ENCODE data around the gene ATP5MK. TPM values are rescaled to one million over a fixed set of nuclear protein-coding genes. Genes with fewer than 3 reads are reported as not detected.

The ATP5MK gene
- total RNA-seq, 1 experiment from 2014 or later = 335 TPM

DNA sequence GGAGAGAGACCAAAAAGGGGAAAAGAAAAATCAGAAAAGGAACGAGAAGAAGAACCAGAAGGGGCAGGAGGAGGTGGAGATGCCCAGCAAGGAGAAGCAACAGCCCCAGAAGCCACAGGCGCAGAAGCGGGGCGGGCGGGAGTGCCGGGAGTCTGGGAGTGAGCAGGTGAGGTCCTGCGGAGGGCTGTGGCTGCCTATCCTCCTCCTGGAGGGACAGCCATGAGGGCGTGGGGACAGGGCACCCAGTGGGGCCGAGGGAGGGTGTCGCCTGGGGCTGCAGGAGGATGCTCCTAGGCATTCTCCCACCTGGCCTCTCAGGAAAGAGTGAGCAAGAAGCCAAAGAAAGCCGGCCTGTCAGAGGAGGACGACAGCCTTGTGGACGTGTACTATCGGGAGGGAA, 44.1 kb upstream of the ATP5MK start:
- Histone ChIP-seq H3K18ac (ENCODE audit: insufficient read length, low read depth, low read length) (no peak overlapping the region), H3K79me1 (ENCODE audit: insufficient read depth, low read depth, low read length, poor library complexity, severe bottlenecking) (no peaks in the 10 kb centered on the region), H2BK20ac (ENCODE audit: low read depth, low read length, poor library complexity, severe bottlenecking) (no peak overlapping the region), H3K23me2 (ENCODE audit: insufficient read length, low read depth, low read length, poor library complexity, severe bottlenecking) (no peaks in the 10 kb centered on the region), H3K27ac (ENCODE audit: insufficient read length, low read depth, low read length) (no peak overlapping the region), H4K91ac (ENCODE audit: insufficient read length, low read depth, low read length) (no peak overlapping the region), H2BK5ac (ENCODE audit: insufficient read length, low read length) (no peak overlapping the region), H3K9me3 (ENCODE audit: control insufficient read depth, low read depth, low read length) (no peaks in the 10 kb centered on the region), H3K4me1 (ENCODE audit: insufficient read depth, low read length) (no peaks in the 10 kb centered on the region), H4K20me1 (ENCODE audit: control insufficient read depth, insufficient read depth, insufficient read length) (no peaks in the 10 kb centered on the region), H3T11ph (ENCODE audit: low read length) (no peak overlapping the region), H3K4me2 (ENCODE audit: insufficient read depth, insufficient read length, low read length) (no peak overlapping the region), H2BK12ac (ENCODE audit: insufficient read length, low read depth, low read length) (no peak overlapping the region), H4K8ac (replicated peaks; ENCODE audit: insufficient read length, low read depth, low read length) (no peak overlapping the region), H2AFZ (ENCODE audit: low read length) (no peak overlapping the region), H4K5ac (ENCODE audit: insufficient read length, low read depth, low read length) (no peak overlapping the region), H2BK15ac (ENCODE audit: low read depth, low read length) (no peak overlapping the region), H2AK5ac (ENCODE audit: insufficient read length, low read length) (no peak overlapping the region), H3K56ac (ENCODE audit: insufficient read length, low read depth, low read length) (no peak overlapping the region), H3K14ac (ENCODE audit: insufficient read depth, low read length) (no peak overlapping the region), H2BK120ac (ENCODE audit: low read depth, low read length, poor library complexity, severe bottlenecking) (no peak overlapping the region), H3K27me3 (ENCODE audit: insufficient read depth, low read length) (no peaks in the 10 kb centered on the region), H3K23ac (ENCODE audit: insufficient read length, low read depth, low read length) (no peak overlapping the region), H3K9ac (ENCODE audit: extremely low read depth, insufficient read length, low read length) (no peak overlapping the region), H3K79me2 (ENCODE audit: insufficient read depth, low read length) (no peaks in the 10 kb centered on the region), H3K4ac (ENCODE audit: low read depth, low read length) (no peak overlapping the region)
- WGBS (ENCODE audit: extremely low coverage, insufficient read length, low lambda C conversion rate) = no CpG with 5 or more reads among the region's 14 CpGs
- Mint-ChIP-seq H3K4me1 (peaks cover 0 to 3% of the 10 kb centered on the region in 2 experiments; a peak in 1 of 4 replicates), H3K9me3 (no peaks in the 10 kb centered on the region), H3K36me3 (ENCODE audit: insufficient read depth in 1 of 3, low read depth in 3 of 3) (peaks cover 67 to 95% (median 91%) of the 10 kb centered on the region in 3 experiments; a peak in 6 of 7 replicates), H3K27me3 (ENCODE audit: low read depth) (no peaks in the 10 kb centered on the region), H3K27ac (peak overlapping the region; percentile 34 to 72 (median 50); a peak in 3 of 7 replicates), H3K4me3 (no peak overlapping the region)
- DNase-seq = no peak
- TF ChIP-seq, protein P1, sequence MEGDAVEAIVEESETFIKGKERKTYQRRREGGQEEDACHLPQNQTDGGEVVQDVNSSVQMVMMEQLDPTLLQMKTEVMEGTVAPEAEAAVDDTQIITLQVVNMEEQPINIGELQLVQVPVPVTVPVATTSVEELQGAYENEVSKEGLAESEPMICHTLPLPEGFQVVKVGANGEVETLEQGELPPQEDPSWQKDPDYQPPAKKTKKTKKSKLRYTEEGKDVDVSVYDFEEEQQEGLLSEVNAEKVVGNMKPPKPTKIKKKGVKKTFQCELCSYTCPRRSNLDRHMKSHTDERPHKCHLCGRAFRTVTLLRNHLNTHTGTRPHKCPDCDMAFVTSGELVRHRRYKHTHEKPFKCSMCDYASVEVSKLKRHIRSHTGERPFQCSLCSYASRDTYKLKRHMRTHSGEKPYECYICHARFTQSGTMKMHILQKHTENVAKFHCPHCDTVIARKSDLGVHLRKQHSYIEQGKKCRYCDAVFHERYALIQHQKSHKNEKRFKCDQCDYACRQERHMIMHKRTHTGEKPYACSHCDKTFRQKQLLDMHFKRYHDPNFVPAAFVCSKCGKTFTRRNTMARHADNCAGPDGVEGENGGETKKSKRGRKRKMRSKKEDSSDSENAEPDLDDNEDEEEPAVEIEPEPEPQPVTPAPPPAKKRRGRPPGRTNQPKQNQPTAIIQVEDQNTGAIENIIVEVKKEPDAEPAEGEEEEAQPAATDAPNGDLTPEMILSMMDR (conservative IDR thresholded peaks at IDR 0.05) = no peak
